ENCODE measurements around the gene SGSM2.

DNA sequence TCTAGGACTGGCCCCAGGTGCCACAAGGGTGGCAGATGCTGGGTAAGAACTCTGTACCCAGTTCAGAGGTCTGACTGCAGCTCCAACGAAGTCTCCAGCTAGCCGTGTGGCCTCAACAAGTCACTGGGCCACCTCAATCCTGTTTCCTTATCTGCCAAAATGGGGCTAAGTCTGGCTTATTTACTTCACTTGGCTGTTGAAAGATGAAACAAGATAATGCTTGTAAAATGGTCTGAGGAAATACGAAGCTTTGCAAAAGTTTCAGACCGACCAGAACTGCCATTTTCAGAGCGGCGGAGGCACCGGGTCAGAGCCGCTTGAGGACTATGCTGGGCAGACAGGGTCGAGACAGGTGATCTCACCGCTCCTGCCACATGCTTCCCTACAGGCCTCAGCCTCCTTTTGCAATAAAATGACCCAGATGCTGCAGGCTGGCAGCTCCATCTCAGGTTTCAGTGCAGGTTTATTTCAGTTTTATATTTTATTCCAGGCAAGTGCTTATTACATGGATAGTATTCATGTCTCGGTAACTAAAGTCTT lies 46.4 kb downstream of the SGSM2 start:
- TF ChIP-seq, protein P1, sequence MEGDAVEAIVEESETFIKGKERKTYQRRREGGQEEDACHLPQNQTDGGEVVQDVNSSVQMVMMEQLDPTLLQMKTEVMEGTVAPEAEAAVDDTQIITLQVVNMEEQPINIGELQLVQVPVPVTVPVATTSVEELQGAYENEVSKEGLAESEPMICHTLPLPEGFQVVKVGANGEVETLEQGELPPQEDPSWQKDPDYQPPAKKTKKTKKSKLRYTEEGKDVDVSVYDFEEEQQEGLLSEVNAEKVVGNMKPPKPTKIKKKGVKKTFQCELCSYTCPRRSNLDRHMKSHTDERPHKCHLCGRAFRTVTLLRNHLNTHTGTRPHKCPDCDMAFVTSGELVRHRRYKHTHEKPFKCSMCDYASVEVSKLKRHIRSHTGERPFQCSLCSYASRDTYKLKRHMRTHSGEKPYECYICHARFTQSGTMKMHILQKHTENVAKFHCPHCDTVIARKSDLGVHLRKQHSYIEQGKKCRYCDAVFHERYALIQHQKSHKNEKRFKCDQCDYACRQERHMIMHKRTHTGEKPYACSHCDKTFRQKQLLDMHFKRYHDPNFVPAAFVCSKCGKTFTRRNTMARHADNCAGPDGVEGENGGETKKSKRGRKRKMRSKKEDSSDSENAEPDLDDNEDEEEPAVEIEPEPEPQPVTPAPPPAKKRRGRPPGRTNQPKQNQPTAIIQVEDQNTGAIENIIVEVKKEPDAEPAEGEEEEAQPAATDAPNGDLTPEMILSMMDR (IDR thresholded peaks at IDR 0.05) = no peak
- TF ChIP-seq POLR2A (IDR thresholded peaks at IDR 0.05) = no peak

Measured in gastroesophageal sphincter (tissue), 3 donors.